Omental fat pad (tissue), 4 donors: Measurements from ENCODE around the gene AK2. TPM values are rescaled to one million over a fixed set of nuclear protein-coding genes. Genes with fewer than 3 reads are reported as not detected.
"Not testable (repeated sequence)": the region's sequence is repeated elsewhere in the genome, so short reads cannot be mapped to it uniquely, and the experiment has no call there.

Experiments
- ATAC-seq: fragments of 150-250 bp; one replicate; pipeline ENCODE4 v1.9.1; 2016; ENCODE audit warnings: mild to moderate bottlenecking, moderate library complexity; ENCODE audit not compliant: low FRiP score
- DNase-seq: peaks from one replicate; pipeline ENCODE4 v3.0.0-alpha.2; 2019; ENCODE audit warnings: low spot score
- total RNA-seq, 4 donors: library from RNA; depleted of rRNA; stranded (reverse); fragments of >200 nt; gene quantifications; one replicate each; pipeline ENCODE4 v1.1.0, GENCODE V29; 2016
- TF ChIP-seq, protein P1 (sequence below), 3 donors: fragments of 450-650 bp; IDR thresholded peaks; one replicate each; pipeline ENCODE4 v1.5.1; 2016 to 2017; ENCODE audit warnings: antibody characterized with exemption in 3 of 3, mild to moderate bottlenecking in 3 of 3, moderate library complexity in 2 of 3

AK2 gene
- total RNA-seq, 4 donors from 2014 or later = 146 to 297 (median 161) TPM

DNA sequence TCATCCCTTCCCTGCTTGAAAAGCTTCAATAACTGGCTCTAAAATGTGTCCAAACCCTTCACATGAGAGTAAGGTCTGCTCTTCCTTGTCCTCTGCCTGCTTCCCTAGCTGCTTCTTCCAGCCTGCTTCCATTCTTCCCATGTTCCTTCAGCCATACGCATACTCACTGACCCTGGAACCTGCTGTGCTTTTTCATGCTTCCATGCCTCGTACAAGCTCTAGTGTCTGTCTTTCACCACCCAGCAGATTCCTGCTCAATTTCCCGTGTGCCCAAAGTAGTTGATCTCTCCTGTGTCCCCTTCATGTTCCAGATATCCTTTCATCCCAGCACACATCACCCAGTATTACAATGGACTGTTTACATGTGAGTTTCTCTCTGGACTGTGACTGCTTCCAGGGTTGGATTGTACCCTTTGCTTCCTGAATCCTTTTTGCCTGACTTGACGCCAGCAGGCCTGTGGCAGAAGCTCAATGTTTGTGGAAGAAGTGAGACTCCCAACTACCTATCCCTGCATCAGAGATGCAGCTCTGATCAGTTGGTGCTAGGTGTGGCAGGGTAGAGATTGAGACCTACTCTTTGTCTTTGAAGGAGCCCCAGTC lies 36.2 kb downstream of the AK2 start:
- TF ChIP-seq, protein P1, sequence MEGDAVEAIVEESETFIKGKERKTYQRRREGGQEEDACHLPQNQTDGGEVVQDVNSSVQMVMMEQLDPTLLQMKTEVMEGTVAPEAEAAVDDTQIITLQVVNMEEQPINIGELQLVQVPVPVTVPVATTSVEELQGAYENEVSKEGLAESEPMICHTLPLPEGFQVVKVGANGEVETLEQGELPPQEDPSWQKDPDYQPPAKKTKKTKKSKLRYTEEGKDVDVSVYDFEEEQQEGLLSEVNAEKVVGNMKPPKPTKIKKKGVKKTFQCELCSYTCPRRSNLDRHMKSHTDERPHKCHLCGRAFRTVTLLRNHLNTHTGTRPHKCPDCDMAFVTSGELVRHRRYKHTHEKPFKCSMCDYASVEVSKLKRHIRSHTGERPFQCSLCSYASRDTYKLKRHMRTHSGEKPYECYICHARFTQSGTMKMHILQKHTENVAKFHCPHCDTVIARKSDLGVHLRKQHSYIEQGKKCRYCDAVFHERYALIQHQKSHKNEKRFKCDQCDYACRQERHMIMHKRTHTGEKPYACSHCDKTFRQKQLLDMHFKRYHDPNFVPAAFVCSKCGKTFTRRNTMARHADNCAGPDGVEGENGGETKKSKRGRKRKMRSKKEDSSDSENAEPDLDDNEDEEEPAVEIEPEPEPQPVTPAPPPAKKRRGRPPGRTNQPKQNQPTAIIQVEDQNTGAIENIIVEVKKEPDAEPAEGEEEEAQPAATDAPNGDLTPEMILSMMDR (IDR thresholded peaks at IDR 0.05) = no peak
- DNase-seq (no peak), ATAC-seq (no peak)

DNA sequence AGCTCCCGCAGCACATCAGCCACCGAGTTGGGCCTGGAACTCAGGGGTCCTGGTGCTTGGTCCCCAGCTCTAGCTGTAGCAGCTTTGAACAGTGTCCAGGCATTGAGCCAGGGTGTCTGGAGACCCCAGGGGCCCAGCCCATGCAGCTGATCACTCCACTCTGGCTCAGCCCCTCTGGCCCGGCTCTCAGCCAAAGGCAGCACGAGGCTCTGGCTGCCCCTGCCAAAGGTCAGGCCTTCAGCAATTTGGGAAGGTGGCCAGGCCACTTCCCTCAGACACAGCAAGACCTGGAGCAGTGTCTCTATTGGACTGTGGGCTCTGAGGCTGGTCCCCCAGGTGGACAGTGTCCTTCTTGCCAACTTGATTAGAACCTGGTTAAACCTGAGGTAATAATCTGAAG lies 37.7 kb downstream of the AK2 start:
- ATAC-seq (no peak), DNase-seq (no peak)
- TF ChIP-seq, protein P1 (IDR thresholded peaks at IDR 0.05) = no peak

DNA sequence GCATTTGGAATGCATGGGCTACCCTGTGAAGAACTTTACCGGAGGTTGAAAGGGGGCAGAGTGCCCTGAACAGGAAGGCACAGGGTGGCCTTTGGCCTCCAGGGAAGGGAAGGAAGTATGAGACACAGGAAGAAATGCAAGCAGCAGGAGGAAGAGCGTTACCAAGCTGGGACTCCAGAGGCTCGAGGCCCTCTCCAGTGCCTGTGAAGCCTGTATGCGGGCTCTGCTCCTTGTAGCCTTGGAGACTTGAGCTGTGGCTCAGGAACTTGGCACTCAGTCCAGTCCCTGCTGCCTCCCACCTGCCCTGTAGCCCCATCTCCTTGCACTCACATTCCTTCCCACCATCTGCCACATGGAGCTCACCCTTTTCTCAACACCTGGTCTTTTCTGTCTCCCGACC lies 38.6 kb downstream of the AK2 start:
- DNase-seq (no peak), ATAC-seq (no peak)
- TF ChIP-seq, protein P1 (IDR thresholded peaks at IDR 0.05) = no peak

DNA sequence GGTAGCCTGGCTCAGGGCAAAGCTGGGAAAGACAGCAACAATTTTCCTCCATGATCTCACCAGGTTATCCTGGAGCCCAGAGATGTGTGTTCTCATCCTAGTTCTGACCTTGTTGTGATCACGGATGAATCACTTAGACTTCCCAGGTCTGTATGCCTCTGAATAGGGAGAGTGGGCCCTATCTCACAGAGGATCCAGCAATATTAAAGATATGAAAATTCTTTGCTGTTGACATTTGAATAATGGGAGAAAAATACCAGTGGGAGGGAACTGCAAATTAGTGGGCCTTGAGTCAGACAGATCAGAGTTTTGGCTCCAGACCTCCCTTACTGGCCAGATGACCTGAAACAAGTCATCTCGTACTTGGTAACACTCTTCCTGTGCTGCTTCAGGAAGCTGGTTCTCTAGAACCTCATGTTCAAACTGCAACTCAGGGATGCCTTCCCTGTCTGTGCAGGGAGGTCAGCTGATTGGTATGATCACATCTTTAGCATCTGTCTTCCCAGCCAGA lies 39.2 kb downstream of the AK2 start:
- TF ChIP-seq, protein P1 (IDR thresholded peaks at IDR 0.05) = no peak
- peak; percentile 88 for ATAC-seq
- DNase-seq = no peak

DNA sequence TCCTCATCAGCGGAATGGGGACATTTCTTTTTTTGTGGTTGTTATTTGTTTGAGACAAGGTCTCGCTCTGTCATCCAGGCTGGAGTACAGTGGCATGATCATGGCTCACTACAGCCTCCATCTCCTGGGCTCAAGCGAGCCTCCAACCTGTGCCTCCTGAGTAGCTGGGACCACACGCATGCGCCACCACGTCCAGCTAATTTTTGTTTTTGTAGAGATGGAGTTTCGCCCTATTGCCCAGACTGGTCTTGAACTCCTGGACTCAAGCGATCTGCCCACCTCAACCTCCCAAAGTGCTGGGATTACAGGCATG lies 43.4 kb downstream of the AK2 start:
- not testable (repeated sequence) for ATAC-seq, DNase-seq

DNA sequence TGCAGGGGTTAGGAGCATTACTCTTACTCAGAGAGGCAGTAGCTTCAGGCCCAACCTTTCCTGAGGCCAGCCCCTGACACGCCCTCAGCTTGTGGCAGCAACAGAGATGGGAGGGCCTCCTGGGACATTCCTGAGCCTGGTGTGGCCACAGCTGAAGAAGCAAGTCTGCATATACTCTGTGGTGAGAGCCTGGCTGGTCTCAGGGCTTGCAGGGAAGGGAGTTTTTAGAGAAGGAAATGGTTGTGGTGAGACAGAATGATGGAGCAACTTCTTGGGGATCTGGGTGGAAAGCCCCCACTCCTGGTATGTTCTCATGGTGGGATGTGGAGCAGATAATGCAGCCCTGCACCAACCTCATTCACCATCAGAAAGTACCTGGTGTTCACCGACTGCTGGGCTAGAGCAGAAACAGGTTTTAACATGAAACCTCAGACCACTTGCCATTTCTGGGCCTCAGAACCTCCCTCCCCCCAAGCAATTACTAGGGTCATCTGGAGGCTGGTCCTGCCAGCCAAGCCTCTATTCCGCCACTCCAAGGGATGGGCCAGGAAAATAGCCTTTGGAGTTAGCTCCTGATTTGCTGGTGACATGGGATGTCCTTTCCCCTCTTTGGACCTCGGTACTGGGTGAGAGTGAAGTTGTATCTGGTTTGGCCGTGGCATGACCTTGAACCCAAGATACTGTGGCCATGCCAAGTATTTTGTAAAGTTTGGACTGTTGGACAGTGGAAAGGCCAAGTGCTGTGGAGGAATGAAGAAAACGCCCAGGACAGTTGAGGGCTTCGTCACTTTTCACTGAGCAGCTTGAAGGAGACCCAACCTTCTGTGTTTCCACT lies 44.0 kb downstream of the AK2 start:
- TF ChIP-seq, protein P1 (IDR thresholded peaks at IDR 0.05) = no peak
- peak; percentile 62 for ATAC-seq
- peak; percentile 48 for DNase-seq

DNA sequence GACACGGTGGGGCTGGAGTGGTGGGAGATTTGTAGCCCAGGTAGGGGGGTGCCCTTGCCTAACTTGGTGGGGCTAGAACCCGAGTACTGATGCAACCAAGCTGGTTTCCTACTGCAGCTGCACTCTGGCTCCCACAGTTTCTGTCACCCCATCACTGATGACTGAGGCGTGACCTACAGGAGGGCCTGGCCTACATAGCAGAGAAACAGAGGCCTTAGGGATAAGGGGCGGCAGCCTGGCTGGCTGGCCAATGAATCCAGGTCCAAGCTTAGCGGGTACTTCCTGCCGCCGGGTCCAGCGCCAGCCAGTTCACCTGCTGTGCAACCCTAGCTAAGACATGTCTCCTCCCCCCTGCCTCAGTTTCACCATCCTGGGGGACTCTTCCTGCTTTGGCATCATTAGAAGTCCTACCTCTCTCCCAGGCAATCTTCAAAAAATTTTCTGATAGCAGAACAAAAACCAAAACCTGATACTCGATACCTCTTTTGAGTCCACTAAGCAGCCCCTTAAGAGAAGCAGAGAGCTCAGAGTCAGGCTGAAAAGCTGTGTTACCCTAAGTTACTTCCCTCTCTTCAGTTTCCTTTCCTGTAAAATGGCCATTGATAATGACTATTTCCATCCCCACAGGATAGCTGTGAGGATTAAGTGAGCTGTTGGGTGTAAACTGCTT lies 44.7 kb downstream of the AK2 start:
- TF ChIP-seq, protein P1 (IDR thresholded peaks at IDR 0.05) = no peak
- DNase-seq (no peak), ATAC-seq (no peak)
